GM23338 (cell line): ENCODE data around the gene GSTK1. TPM values are rescaled to one million over a fixed set of nuclear protein-coding genes. Genes with fewer than 3 reads are reported as not detected.

Source experiments
- ATAC-seq: fragments of 200-7000 bp; cut with Tn5 transposase; 3 replicates; pipeline ENCODE4 v1.9.1; 2020
- DNase-seq: peaks from one replicate; pipeline ENCODE4 v3.0.0-alpha.2; 2015; ENCODE audit warnings: low spot score
- H2AFZ ChIP-seq: fragments of 200-600 bp; sonication (generic); 2 replicates; pipeline ENCODE4 v1.8.0; 2016; ENCODE audit warnings: antibody characterized with exemption, mild to moderate bottlenecking, moderate library complexity
- H3F3A ChIP-seq: fragments of 200-600 bp; sonication (generic); replicated peaks from 2 replicates; pipeline ENCODE4 v1.8.0; 2017; ENCODE audit warnings: antibody characterized with exemption, mixed run types, low read depth
- H3K27ac ChIP-seq: fragments of 200-600 bp; sonication (generic); 2 replicates; pipeline ENCODE4 v1.6.1; 2016; ENCODE audit warnings: low read depth
- H3K27me3 ChIP-seq: fragments of 200-600 bp; sonication (generic); 2 replicates; pipeline ENCODE4 v1.8.0; 2016; ENCODE audit warnings: mild to moderate bottlenecking, mixed run types, moderate library complexity; ENCODE audit not compliant: insufficient read depth
- H3K36me3 ChIP-seq: fragments of 200-600 bp; sonication (generic); 2 replicates; pipeline ENCODE4 v1.8.0; 2016; ENCODE audit warnings: mild to moderate bottlenecking; ENCODE audit not compliant: insufficient read depth
- H3K4me1 ChIP-seq: fragments of 200-600 bp; sonication (generic); 2 replicates; pipeline ENCODE4 v1.8.0; 2016; ENCODE audit warnings: mild to moderate bottlenecking, moderate library complexity; ENCODE audit not compliant: insufficient read depth
- H3K4me2 ChIP-seq: fragments of 200-600 bp; sonication (generic); 2 replicates; pipeline ENCODE4 v1.7.1; 2017; ENCODE audit warnings: mixed run types
- H3K4me3 ChIP-seq: fragments of 200-600 bp; sonication (generic); 2 replicates; pipeline ENCODE4 v1.6.1; 2016; ENCODE audit warnings: mixed run types
- H3K79me2 ChIP-seq: fragments of 200-600 bp; sonication (generic); replicated peaks from 2 replicates; pipeline ENCODE4 v1.8.0; 2017; ENCODE audit warnings: mild to moderate bottlenecking; ENCODE audit not compliant: insufficient read depth
- H3K9me2 ChIP-seq: fragments of 200-600 bp; sonication (generic); 2 replicates; pipeline ENCODE4 v1.8.0; 2017; ENCODE audit not compliant: insufficient read depth
- H4K20me1 ChIP-seq: fragments of 200-600 bp; sonication (generic); replicated peaks from 2 replicates; pipeline ENCODE4 v1.8.0; 2017; ENCODE audit warnings: mild to moderate bottlenecking; ENCODE audit not compliant: insufficient read depth
- H3K27ac Mint-ChIP-seq: 2 replicates; pipeline ENCODE4 v1.8.0; 2020; ENCODE audit warnings: inconsistent platforms, mild to moderate bottlenecking, moderate library complexity, mixed read lengths
- H3K27me3 Mint-ChIP-seq: 3 replicates; pipeline ENCODE4 v1.8.0; 2022; ENCODE audit warnings: low read depth, mild to moderate bottlenecking, moderate library complexity, mixed read lengths, inconsistent platforms; ENCODE audit not compliant: insufficient read depth, poor library complexity
- H3K36me3 Mint-ChIP-seq: 3 replicates; pipeline ENCODE4 v1.8.0; 2021; ENCODE audit warnings: low read depth, mild to moderate bottlenecking, inconsistent platforms, moderate library complexity, mixed read lengths
- H3K4me1 Mint-ChIP-seq: 3 replicates; pipeline ENCODE4 v1.8.0; 2020; ENCODE audit warnings: mild to moderate bottlenecking, inconsistent platforms, mixed read lengths
- H3K4me3 Mint-ChIP-seq: 3 replicates; pipeline ENCODE4 v1.8.0; 2021; ENCODE audit warnings: moderate library complexity, mild to moderate bottlenecking, inconsistent platforms, mixed read lengths
- H3K9me3 Mint-ChIP-seq: 3 replicates; pipeline ENCODE4 v1.8.0; 2020; ENCODE audit warnings: moderate library complexity, mild to moderate bottlenecking, inconsistent platforms, mixed read lengths
- CREB1 ChIP-seq: fragments of 250-450 bp; sonication (Bioruptor Pico); IDR thresholded peaks from 2 replicates; pipeline ENCODE4 v1.5.0; 2020; ENCODE audit warnings: low read depth, mild to moderate bottlenecking, moderate library complexity
- ETS1 ChIP-seq: IDR thresholded peaks from 2 replicates; pipeline ENCODE4 v1.6.1; 2016; ENCODE audit warnings: antibody characterized with exemption
- EZH2 ChIP-seq: fragments of 200-600 bp; sonication (generic); IDR thresholded peaks from one replicate; pipeline ENCODE4 v1.8.0; 2017; ENCODE audit warnings: antibody characterized with exemption, mild to moderate bottlenecking, low read depth; ENCODE audit not compliant: unreplicated experiment
- EZH2phosphoT487 ChIP-seq: fragments of 200-600 bp; sonication (generic); IDR thresholded peaks from one replicate; pipeline ENCODE4 v1.8.1; 2018; ENCODE audit warnings: antibody characterized with exemption; ENCODE audit not compliant: unreplicated experiment
- JUNB ChIP-seq: IDR thresholded peaks from one replicate; pipeline ENCODE4 v1.6.1; 2016; ENCODE audit warnings: antibody characterized with exemption; ENCODE audit not compliant: unreplicated experiment
- NANOG ChIP-seq: IDR thresholded peaks from 2 replicates; pipeline ENCODE4 v1.6.1; 2016; ENCODE audit warnings: antibody characterized with exemption, borderline replicate concordance
- POLR2AphosphoS5 ChIP-seq: IDR thresholded peaks from 2 replicates; pipeline ENCODE4 v1.6.1; 2016; ENCODE audit warnings: antibody characterized with exemption, low read depth
- REST ChIP-seq: IDR thresholded peaks from one replicate; pipeline ENCODE4 v1.6.1; 2018; ENCODE audit warnings: antibody characterized with exemption; ENCODE audit not compliant: unreplicated experiment
- STAT1 ChIP-seq: IDR thresholded peaks from one replicate; pipeline ENCODE4 v1.6.1; 2016; ENCODE audit warnings: antibody characterized with exemption; ENCODE audit not compliant: unreplicated experiment
- ZNF114 ChIP-seq: fragments of 250-450 bp; sonication (Bioruptor Pico); IDR thresholded peaks from 2 replicates; pipeline ENCODE4 v1.5.0; 2020; ENCODE audit warnings: mild to moderate bottlenecking, moderate library complexity
- ZNF331 ChIP-seq: fragments of 250-450 bp; sonication (Bioruptor Pico); IDR thresholded peaks from 2 replicates; pipeline ENCODE4 v1.5.0; 2020; ENCODE audit warnings: low read depth, mild to moderate bottlenecking, moderate library complexity
- ZNF462 ChIP-seq: fragments of 250-450 bp; sonication (Bioruptor Pico); IDR thresholded peaks from 2 replicates; pipeline ENCODE4 v1.5.0; 2020; ENCODE audit warnings: mild to moderate bottlenecking, moderate library complexity
- polyA plus RNA-seq: library from polyadenylated mRNA; unstranded; fragments of >200 nt; fragmentation: Nextera tagmentation; extraction: Ambion mirVana; gene quantifications from 2 replicates; pipeline ENCODE4 v1.2.1, GENCODE V29; 2016
- total RNA-seq: library from RNA; depleted of rRNA; stranded (reverse); fragments of >200 nt; shearing (Covaris generic); gene quantifications from 2 replicates; pipeline ENCODE4 v1.2.3, GENCODE V29; 2014
- TF ChIP-seq, protein P1 (sequence below), 2 experiments: fragments of 200-600 bp in 1 of 2; sonication (generic) in 1 of 2; conservative IDR thresholded peaks; 2 replicates each; pipeline versions ENCODE4 v1.5.1 to v1.6.1; 2016 to 2017; ENCODE audit warnings: antibody characterized with exemption in 2 of 2, low read depth in 2 of 2, mild to moderate bottlenecking in 2 of 2, moderate library complexity in 1 of 2

GSTK1 gene
- total and polyA plus RNA-seq, 2 experiments from 2014 or later: 26.4 to 27.5 TPM

- no peaks in the 10 kb centered on the region for H3K4me1 ChIP-seq
- H3K4me1 Mint-ChIP-seq: no peaks in the 10 kb centered on the region
- H3K79me2 ChIP-seq: peaks cover 19% of the 10 kb centered on the region
- no peak overlapping the region for H3K27ac ChIP-seq
- H3K27ac Mint-ChIP-seq: no peak overlapping the region
- H2AFZ ChIP-seq: no peak overlapping the region
- H3K9me2 ChIP-seq: no peaks in the 10 kb centered on the region
- H3K36me3 ChIP-seq: peaks cover 82% of the 10 kb centered on the region
- no peak for TF ChIP-seq REST
- no peak for TF ChIP-seq NANOG
- TF ChIP-seq ZNF462: no peak
- TF ChIP-seq, protein P1, sequence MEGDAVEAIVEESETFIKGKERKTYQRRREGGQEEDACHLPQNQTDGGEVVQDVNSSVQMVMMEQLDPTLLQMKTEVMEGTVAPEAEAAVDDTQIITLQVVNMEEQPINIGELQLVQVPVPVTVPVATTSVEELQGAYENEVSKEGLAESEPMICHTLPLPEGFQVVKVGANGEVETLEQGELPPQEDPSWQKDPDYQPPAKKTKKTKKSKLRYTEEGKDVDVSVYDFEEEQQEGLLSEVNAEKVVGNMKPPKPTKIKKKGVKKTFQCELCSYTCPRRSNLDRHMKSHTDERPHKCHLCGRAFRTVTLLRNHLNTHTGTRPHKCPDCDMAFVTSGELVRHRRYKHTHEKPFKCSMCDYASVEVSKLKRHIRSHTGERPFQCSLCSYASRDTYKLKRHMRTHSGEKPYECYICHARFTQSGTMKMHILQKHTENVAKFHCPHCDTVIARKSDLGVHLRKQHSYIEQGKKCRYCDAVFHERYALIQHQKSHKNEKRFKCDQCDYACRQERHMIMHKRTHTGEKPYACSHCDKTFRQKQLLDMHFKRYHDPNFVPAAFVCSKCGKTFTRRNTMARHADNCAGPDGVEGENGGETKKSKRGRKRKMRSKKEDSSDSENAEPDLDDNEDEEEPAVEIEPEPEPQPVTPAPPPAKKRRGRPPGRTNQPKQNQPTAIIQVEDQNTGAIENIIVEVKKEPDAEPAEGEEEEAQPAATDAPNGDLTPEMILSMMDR (conservative IDR thresholded peaks at IDR 0.05; ENCODE audit: low read depth in 2 of 2): no peak
- TF ChIP-seq POLR2AphosphoS5: no peak
- no peak for TF ChIP-seq EZH2phosphoT487
- TF ChIP-seq ZNF331 (CRISPR knock-in tag): no peak
- TF ChIP-seq EZH2: no peak
- TF ChIP-seq CREB1 (CRISPR knock-in tag): no peak
- no peak for TF ChIP-seq ETS1
- TF ChIP-seq JUNB: no peak
- no peak for TF ChIP-seq ZNF114 (CRISPR knock-in tag)
- no peak for TF ChIP-seq STAT1
- no peaks in the 10 kb centered on the region for H3K9me3 Mint-ChIP-seq
- H3K36me3 Mint-ChIP-seq: peaks cover 92% of the 10 kb centered on the region
- peaks cover 11% of the 10 kb centered on the region for H4K20me1 ChIP-seq
- H3K27me3 Mint-ChIP-seq: no peaks in the 10 kb centered on the region
- H3K4me2 ChIP-seq: no peak overlapping the region
- H3K4me3 Mint-ChIP-seq: no peak overlapping the region
- H3K27me3 ChIP-seq: no peaks in the 10 kb centered on the region
- peaks cover 2% of the 10 kb centered on the region; the same call in 1 of the 2 replicates for H3F3A ChIP-seq
- DNase-seq (no peak), ATAC-seq (no peak)
- no peak overlapping the region for H3K4me3 ChIP-seq
These were observed 36.1 kb downstream of the GSTK1 start for GRCh38 chr7:143299346-143299745.
